SKM-1 treated with dmso at 0.1 percent for 144 hours (cell line): ENCODE measurements around the gene SOAT2.
"Not testable (repeated sequence)": the region's sequence is repeated elsewhere in the genome, so short reads cannot be mapped to it uniquely, and the experiment has no call there.

Experiments
- DNase-seq: peaks from one replicate; lab custom pipeline; 2025; ENCODE audit not compliant: unreplicated experiment; lab: John Stamatoyannopoulos, UW

Gene SOAT2

DNA sequence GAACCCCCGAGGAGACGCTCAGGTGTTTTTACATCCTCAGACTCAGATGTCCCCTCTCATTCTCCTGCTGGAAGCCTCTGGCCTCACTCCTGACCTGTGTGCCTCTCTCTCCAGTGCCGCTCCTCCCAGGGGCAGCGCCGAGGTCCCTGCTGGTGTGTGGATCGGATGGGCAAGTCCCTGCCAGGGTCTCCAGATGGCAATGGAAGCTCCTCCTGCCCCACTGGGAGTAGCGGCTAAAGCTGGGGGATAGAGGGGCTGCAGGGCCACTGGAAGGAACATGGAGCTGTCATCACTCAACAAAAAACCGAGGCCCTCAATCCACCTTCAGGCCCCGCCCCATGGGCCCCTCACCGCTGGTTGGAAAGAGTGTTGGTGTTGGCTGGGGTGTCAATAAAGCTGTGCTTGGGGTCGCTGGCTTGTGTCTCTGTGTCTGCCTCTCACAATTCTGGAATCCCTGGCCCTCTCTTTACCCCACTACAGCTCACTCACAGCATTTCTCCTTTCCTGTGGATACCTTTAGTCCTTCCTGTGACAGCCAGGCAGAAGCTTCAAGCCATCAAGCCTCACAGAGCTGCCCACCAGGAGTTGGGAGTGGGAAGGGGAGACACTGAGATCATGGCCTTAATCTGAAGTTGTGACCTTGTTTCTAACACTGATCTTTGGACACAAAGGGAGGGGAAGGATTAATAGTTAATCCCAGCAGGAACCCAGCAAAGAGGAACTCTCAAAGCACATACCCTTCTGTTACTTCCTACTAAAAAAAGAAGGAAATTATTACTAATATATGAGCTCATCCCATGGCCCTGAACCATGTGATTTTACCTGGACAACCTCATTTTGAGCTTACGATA, 1.1 kb upstream of the SOAT2 start:
- DNase-seq, result no peak

DNA sequence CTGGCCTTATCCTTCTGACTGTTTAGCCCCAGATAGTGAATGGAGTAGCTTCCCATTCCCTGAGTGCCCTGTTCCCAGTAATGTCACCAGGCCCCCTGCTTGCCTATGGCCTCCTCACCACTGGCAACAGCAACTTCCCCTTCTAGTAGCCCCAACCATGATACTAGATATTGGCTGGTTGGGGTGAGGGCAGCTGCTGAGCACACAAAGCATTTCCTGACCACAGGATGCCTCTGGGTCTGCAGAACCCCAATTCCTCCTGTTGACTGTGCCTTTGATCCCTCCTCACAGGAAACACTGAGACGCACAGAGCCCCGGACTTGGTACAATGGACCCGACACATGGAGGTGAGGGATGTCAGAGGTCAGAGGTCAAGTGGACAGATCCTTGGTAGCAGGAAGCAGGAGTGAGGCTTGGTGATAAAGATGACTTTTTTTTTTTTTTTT, 597 bp downstream of the SOAT2 start:
- peak; percentile 64 for DNase-seq

DNA sequence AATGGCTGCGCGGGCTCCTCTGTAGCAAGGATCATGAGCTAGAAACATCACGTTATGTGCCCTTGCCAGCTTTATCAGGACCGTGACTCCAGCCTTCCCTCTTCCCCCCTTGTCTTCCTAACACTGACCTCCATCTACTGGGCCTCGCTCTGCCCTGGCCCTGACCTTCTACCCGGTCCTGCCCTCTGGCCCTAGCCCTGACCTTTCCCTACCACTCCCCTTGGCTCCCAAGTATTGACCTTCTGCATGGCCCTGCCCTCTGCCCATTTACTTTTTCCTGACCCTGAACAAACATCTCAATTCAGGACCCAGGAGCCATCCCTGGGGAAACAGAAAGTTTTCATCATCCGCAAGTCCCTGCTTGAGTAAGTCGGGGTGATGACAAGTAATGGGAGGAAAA, 2.0 kb downstream of the SOAT2 start:
- DNase-seq, result no peak

DNA sequence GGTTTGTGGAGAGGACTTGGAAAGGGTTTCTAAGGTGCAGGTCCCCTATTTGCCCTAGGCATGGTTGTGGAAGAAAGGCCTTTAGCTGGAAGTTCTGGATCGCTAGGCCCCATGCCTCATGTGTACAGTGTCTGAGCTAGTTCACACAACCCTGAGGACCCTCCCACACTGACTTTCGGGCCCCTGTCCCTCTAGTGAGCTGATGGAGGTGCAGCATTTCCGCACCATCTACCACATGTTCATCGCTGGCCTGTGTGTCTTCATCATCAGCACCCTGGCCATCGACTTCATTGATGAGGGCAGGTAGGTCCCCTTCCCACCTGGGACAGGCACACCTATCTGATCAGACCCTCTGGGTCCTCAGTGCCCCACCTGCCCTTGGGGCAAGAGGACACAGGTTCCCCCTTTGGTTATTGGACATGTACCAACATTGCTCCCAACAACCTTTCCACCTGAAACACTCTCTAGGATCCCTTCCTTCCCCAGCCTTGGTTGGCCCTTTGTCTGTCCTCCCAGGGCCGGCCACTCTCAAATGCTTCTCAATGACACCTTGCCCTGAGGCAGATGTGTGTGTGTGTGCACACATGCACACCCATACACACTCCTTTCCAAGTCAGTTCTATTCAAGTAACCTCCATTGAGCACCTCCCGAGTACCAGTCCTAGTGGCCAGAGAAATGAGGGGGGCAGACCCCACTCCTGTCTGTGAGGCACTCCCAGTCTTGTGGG, 2.6 kb downstream of the SOAT2 start:
- no peak for DNase-seq

DNA sequence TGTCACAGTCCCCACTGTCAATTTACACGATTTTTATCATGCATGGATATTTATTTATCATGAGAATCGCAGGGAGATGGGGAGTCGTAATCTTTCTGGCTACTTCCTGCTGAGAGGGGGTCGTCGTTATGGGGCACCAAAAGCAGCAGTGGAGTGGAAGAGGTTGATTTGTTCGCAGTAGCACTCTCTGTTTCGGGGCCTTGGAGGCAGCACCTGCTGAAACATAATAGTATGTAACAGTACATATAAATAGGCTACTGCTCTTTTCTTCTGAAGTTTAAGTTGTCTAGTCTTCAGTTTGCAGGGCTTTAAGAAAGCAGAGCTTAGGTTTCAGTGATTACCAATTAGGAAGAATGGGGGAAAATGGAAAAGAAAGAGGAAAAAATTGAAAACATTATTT, 3.8 kb downstream of the SOAT2 start:
- DNase-seq, result no peak

DNA sequence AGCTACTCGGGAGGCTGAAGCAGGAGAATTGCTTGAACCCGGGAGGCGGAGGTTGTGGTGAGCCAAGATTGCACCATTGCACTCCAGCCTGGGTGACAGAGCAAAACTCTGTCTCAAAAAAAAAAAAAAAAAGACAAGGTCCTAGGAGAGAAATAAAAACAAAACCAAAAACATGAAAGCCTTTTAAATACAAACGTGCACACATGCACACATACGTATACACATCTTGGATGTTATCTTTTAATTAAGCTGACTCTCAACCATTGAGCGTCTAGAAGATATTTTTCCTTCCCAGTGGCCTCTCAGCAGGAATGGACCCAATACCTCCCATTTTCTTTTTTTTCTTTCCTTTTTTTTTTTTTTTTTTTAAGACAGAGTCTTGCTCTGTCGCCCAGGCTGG, 9.1 kb downstream of the SOAT2 start:
- DNase-seq, result not testable (repeated sequence)

DNA sequence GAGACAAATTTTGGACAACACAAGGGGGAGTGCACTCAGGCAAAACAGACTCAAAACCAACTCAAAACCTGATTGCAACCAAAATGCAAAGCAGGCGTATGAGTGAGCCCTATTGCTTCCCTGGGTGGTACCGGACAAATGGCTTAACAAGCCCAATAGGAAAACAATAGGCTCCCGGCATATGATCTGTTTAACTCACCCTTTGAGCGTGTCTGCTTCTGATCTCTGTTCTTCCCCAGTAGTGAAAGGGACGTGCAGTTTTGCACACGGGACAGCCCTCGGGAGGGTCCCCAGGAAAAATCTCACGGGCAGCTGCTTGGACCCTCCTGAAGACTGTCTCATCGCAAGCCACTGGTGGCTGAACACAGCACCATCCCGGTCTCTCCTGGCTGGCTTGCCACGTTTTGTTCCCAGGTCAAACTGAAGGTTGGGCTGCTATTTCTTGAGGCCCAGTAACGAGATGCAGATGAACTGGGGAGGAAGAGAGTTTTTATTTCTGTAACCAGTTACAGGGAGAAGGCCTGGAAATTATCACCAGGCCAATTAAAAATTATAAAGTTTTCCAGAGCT, 9.9 kb downstream of the SOAT2 start:
- no peak for DNase-seq

DNA sequence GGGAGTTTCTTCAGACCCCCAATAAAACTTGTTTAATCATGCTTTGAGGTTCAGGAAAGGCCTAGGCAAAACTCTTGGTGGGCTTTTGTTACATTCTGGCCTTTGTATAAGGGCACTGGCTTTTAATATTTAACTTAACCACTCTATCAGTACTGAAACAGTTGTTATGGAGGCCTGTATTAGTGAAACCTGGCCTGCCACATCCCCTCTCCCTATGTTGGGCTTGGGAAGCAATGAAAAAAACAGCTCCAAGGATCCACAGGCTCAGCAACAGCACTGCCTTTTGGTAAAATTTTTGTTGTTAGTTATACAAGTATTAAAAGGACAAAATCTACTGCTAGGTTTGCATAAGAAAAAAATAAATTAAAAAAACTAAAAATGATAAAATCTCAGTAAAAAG, 10.7 kb downstream of the SOAT2 start:
- DNase-seq, result no peak

DNA sequence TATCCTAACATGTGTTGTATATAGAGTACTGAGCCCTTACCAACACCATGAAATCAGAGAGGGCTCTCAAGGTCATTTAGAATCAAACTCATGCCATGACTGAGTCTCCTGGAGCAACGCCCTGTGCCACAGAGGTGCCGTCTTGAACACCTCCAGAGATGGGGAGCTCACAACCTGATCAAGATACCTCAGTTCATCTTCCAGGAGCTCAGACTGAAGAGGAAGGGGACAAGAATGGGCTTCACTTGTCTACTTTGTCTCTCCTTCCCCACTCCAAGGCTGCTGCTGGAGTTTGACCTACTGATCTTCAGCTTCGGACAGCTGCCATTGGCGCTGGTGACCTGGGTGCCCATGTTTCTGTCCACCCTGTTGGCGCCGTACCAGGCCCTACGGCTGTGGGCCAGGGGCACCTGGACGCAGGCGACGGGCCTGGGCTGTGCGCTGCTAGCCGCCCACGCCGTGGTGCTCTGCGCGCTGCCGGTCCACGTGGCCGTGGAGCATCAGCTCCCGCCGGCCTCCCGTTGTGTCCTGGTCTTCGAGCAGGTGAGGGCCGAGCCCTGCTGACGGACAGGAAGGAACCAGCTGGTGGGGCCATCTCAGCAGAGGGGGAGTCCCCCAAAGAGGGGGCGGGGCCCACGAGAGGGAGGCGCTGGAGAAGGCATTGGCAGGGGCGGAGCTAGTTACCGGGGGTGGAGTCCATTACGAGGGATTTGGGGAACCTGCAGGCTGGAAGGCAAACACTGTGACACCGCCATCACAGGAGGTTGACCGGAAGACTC, 12.0 kb downstream of the SOAT2 start:
- no peak for DNase-seq

DNA sequence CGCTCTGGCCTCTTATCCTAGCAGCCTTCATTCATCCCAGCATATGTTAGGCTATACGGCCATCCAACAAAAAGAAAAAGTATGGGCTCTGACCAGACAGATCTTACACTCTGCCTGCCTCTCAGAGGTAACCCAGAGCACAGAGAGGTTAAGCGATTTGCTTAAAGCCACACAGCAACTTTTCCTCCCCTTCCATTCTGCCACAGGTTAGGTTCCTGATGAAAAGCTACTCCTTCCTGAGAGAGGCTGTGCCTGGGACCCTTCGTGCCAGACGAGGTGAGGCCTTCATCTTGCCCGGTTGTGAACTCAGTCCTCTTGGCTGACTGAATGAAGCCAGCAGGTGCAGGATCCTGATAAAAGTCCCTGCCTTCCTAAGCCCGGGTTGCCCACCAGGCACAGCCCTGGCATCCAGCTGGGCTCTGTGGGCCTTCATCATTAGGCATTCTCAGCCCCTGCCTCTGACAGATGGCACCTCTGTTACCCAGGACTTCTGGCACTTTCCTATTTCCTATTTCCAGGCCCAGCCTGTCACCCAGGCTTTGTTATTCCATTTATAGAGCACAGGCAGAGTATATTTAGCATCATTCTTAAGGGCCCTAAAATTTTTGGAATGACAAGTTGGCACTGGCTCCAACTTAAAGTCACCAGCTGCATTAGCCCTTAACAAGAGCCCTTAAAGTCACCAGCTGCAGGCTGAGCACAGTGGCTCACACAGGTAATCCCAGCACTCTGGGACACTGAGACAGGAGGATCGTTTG, 12.8 kb downstream of the SOAT2 start:
- no peak for DNase-seq

DNA sequence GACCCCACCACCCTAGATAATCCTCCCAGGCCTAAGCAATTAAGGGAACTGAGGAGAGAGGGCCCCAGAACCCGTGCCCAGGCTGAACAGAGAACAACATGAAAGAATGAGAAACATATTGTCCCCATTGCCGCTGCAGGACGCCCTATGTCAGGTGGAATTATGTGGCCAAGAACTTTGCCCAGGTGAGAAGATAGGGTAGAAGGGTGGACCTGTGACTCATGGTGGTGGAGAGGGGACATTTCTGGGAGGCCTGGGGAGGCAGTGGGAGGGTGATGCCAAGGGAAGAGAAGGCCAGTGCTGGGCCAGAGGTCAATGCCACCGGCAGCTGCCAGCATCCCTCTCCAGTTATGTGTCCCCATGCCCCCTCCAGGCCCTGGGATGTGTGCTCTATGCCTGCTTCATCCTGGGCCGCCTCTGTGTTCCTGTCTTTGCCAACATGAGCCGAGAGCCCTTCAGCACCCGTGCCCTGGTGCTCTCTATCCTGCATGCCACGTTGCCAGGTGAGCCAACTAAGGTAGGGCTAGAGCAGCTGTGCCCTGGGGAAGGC, 15.5 kb downstream of the SOAT2 start:
- DNase-seq, result no peak

DNA sequence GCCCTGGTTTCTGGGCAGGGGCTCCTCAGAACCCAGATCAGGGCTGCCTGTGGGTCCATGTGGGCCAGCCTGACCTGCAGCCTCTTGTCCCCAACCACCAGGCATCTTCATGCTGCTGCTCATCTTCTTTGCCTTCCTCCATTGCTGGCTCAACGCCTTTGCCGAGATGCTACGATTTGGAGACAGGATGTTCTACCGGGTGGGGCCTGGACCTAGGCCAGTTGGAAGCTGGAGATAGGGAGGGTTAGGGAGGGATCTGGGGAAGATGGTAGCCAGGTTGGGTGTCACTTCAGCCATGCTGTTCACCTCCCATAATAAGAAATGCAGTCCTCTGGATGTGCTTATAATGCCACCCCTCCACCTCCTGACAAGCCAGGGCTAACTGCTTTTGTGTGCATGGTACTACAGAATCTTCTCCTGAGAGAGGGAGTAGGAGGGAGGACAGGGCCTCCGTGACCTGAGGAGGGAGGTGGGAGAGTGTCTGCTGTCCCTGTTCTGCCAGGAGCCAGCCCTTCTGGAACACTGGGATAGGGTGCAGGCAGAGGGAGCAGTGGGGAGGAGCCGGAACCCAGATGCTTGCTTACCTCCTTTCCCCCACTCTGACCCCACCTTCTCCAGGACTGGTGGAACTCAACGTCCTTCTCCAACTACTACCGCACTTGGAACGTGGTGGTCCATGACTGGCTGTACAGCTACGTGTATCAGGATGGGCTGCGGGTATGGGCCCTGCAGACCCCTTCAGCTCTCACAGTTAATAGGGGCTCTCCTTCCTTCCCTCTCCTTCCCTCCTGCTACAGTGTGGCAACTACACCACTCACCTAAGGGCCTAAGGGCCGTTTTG, 17.6 kb downstream of the SOAT2 start:
- DNase-seq, result no peak

DNA sequence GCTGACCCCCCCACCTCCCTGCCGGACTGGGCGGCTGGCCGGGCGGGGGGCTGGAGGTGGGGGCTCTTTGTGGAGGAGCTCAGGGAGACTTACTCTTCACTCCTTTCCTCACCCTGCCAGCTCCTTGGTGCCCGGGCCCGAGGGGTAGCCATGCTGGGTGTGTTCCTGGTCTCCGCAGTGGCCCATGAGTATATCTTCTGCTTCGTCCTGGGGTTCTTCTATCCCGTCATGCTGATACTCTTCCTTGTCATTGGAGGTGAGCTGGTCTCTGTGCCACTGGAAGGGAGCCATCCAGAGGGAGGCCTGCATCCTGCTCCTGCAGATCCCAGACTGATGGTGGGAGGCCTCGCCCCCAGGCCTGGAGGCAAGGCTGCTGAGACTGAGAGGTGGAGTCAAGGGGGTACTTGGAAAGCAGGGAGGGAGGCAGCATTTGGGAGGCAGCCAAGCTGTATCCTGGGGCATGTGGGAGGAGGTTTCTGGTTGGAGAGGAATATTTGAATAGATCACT, 19.7 kb downstream of the SOAT2 start:
- no peak for DNase-seq

DNA sequence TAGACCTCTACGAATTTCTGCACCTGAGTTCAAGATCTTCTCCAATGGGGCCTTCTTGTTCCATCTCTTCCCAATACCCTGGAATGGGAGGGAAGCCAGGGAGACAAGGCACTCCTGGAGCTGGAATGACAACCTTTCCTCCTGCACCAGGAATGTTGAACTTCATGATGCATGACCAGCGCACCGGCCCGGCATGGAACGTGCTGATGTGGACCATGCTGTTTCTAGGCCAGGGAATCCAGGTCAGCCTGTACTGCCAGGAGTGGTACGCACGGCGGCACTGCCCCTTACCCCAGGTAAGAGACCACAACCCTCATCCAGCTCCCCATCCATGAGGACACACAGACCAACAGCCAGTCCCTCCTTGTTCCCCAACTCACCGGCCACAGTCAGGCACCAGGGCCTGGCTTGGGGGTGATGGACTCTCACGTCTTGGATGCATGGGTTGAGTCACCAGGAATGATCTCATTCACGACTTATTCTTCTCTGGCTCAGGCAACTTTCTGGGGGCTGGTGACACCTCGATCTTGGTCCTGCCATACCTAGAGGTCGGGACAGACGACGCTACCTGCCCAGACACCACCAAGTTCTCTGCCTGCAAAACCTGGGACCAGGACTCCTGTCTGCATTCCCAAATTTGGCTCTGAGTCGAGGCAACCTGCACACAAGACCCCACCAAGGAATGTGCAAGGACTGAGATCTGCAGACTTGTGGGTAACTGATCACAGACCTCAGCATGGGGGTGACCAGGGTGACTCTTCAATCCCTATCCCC, 20.5 kb downstream of the SOAT2 start:
- DNase-seq, result no peak

DNA sequence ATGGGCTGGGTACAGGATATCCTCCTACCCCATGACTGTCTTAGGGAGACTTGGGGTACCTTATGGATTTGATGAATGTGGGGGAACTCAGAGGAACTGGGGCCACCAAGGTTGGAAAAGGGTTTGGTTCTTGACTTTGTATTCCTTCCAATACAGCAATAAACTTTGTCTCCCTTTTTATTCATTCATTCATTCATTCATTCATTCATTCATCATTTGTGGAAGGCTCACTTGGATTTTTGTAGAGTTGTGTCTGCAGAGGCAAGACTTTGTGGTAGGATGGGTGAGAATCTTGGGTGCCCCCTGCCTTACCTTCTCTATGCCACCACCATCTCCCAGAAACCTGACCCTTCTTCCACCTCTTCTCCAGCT, 21.1 kb downstream of the SOAT2 start:
- DNase-seq, result no peak

DNA sequence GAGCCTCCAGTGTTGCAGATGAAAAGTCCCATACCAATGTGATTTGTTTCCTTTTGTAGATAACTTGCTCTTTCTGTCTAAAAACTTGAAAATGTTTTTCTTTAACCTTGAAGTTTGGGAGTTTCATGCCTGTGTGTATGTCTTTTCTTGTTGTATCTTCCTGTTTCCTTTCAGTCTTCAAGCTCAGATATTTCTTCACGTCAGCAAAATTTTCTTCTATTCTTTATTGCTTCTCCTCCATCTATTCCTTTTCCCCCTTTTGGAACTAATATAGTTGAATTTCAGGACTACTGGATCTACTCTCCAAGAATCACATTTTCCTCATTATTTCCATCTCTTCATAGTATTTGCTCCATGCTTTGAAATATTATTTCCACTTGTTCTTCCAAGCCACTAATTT, 23.9 kb downstream of the SOAT2 start:
- DNase-seq, result no peak

DNA sequence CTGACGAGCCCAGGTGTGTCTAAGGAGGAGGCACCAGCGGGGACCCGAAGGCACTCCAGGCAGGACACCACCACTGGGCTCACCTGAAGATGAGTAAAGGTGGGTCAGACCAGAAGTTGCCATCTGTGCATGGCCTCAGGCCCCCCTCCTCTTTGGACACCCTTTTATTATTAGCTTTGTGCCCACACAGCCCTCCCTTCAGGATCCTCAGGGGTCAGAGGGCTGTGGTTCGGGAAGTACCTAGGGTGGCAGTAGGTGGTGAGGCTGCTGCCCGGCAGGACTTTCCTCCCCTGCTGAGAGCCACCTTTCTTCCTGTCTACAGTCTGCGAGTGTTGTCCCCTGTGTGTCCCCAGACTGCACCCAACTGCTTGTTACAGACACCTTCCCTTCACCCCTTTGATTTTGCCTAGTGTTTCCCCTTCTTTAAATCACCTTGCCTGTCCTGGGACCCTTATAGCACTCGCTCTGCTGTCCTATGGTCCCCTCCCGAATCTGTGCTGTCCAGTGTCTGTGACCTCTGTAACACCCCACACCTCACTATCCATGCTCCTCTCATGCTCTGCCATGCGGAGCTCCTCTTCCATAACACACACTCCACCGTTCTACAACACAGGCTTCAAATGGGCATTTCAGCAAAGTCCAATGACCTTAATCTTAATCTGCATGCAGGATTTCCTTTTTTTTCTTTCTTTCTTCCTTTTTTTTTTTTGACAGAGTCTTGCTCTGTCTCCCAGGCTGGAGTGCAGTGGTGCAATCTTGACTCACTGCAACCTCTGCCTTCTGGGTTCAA, 25.7 kb downstream of the SOAT2 start:
- DNase-seq, result no peak

DNA sequence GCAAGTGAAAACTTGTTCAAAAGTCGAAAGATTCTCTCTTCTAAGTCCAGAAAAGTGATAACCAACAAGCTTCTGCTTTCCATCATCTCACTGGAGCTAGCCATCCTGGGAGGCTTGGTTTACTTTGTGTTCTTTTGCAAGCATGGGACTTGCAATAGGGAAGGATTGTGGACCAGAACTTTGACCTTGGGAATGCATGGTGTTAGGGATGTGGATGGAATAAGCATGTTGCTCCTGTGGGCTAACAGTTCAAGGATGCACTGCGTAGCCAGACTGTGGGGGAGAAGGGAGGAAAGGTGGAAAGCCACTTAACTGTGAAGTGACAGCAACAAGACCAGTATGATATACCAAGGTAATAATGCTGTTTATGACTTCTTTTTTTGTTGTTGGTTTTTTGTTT, 28.6 kb downstream of the SOAT2 start:
- DNase-seq, result no peak
